ENCODE measurements around the gene NFS1. TPM values are rescaled to one million over a fixed set of nuclear protein-coding genes. Genes with fewer than 3 reads are reported as not detected.

Gene NFS1
- total RNA-seq, 1 donor from 2014 or later, result 47.4 TPM

- no peak for DNase-seq (ENCODE audit: low spot score)
Observed at GRCh38 chr20:35674921-35675320, 24.2 kb downstream of the NFS1 start.

GRCh38 chr20:35673884-35674283 is 25.3 kb downstream of the NFS1 start:
- DNase-seq (ENCODE audit: low spot score), result no peak

- DNase-seq (ENCODE audit: low spot score), result no peak
Observed at GRCh38 chr20:35669681-35670080, 29.5 kb downstream of the NFS1 start.

GRCh38 chr20:35669221-35669620 is 29.9 kb downstream of the NFS1 start:
- no peak for DNase-seq (ENCODE audit: low spot score)

- no peak for DNase-seq (ENCODE audit: low spot score)
Observed at GRCh38 chr20:35665949-35666288, 33.2 kb downstream of the NFS1 start.

GRCh38 chr20:35664466-35665206 is 34.5 kb downstream of the NFS1 start, which contains the start of the genes CPNE1 and RBM12:
CPNE1 (minus strand) TSS chr20:35664900; CDS start chr20:35632923, 31,977 bp downstream.
RBM12 (minus strand) TSS chr20:35664900; CDS start chr20:35655322, 9,578 bp downstream.
- peak; percentile 93 for DNase-seq (ENCODE audit: low spot score)

- DNase-seq (ENCODE audit: low spot score), result peak; percentile 23
Observed at GRCh38 chr20:35663516-35664465, 35.4 kb downstream of the NFS1 start.

- DNase-seq (ENCODE audit: low spot score), result no peak
Observed at GRCh38 chr20:35662551-35662950, 36.6 kb downstream of the NFS1 start.

- no peak for DNase-seq (ENCODE audit: low spot score)
Observed at GRCh38 chr20:35661908-35662307, 37.2 kb downstream of the NFS1 start.

GRCh38 chr20:35661053-35661452 is 38.1 kb downstream of the NFS1 start:
- no peak for DNase-seq (ENCODE audit: low spot score)

- no peak for DNase-seq (ENCODE audit: low spot score)
Observed at GRCh38 chr20:35660122-35660937, 38.8 kb downstream of the NFS1 start.

- no peak for DNase-seq (ENCODE audit: low spot score)
Observed at GRCh38 chr20:35657271-35657670, 41.9 kb downstream of the NFS1 start.

GRCh38 chr20:35654415-35654814 is 44.7 kb downstream of the NFS1 start:
- no peak for DNase-seq (ENCODE audit: low spot score)

- DNase-seq (ENCODE audit: low spot score), result no peak
Observed at GRCh38 chr20:35653893-35654292, 45.3 kb downstream of the NFS1 start.

- DNase-seq (ENCODE audit: low spot score), result no peak
Observed at GRCh38 chr20:35653430-35653734, 45.8 kb downstream of the NFS1 start.

GRCh38 chr20:35652641-35653429 is 46.3 kb downstream of the NFS1 start:
- DNase-seq (ENCODE audit: low spot score), result no peak

GRCh38 chr20:35651958-35652357 is 47.2 kb downstream of the NFS1 start:
- DNase-seq (ENCODE audit: low spot score), result no peak

GRCh38 chr20:35650632-35651031 is 48.5 kb downstream of the NFS1 start:
- DNase-seq (ENCODE audit: low spot score), result no peak

- no peak for DNase-seq (ENCODE audit: low spot score)
Observed at GRCh38 chr20:35648836-35649235, 50.3 kb downstream of the NFS1 start.

GRCh38 chr20:35644806-35645205 is 54.3 kb downstream of the NFS1 start:
- DNase-seq (ENCODE audit: low spot score), result no peak

- DNase-seq (ENCODE audit: low spot score), result no peak
Observed at GRCh38 chr20:35643045-35643444, 56.1 kb downstream of the NFS1 start.
